ENCODE data around the gene RARRES2. TPM values are rescaled to one million over a fixed set of nuclear protein-coding genes. Genes with fewer than 3 reads are reported as not detected.

The RARRES2 gene
- total RNA-seq, 4 donors from 2014 or later, result 83.8 to 433 (median 299) TPM

- no peak for TF ChIP-seq CTCF (IDR thresholded peaks at IDR 0.05; ENCODE audit: low read depth)
Observed at GRCh38 chr7:150375662-150376521, 34.5 kb upstream of the RARRES2 start.

- TF ChIP-seq CTCF (IDR thresholded peaks at IDR 0.05; ENCODE audit: low read depth), result no peak
Observed at GRCh38 chr7:150374472-150374871, 33.0 kb upstream of the RARRES2 start.

- no peak for TF ChIP-seq CTCF (IDR thresholded peaks at IDR 0.05; ENCODE audit: low read depth)
Observed at GRCh38 chr7:150374026-150374425, 32.6 kb upstream of the RARRES2 start.

GRCh38 chr7:150373049-150373801 is 31.8 kb upstream of the RARRES2 start:
- TF ChIP-seq CTCF (IDR thresholded peaks at IDR 0.05; ENCODE audit: low read depth), result no peak

GRCh38 chr7:150372271-150373048 is 31.0 kb upstream of the RARRES2 start:
- TF ChIP-seq CTCF (IDR thresholded peaks at IDR 0.05; ENCODE audit: low read depth), result no peak

- no peak for TF ChIP-seq CTCF (IDR thresholded peaks at IDR 0.05; ENCODE audit: low read depth)
Observed at GRCh38 chr7:150371996-150372270, 30.5 kb upstream of the RARRES2 start.

Measured in subcutaneous adipose tissue (tissue), 4 donors.